GM21825 (cell line): ENCODE results near the gene ASIC2.

Source experiments
- ATAC-seq: cut with Tn5 transposase; IDR thresholded peaks from one replicate; pipeline ENCODE4 v1.9.1; 2021; ENCODE audit warnings: mild to moderate bottlenecking, moderate library complexity; ENCODE audit not compliant: unreplicated experiment

ASIC2 gene

DNA sequence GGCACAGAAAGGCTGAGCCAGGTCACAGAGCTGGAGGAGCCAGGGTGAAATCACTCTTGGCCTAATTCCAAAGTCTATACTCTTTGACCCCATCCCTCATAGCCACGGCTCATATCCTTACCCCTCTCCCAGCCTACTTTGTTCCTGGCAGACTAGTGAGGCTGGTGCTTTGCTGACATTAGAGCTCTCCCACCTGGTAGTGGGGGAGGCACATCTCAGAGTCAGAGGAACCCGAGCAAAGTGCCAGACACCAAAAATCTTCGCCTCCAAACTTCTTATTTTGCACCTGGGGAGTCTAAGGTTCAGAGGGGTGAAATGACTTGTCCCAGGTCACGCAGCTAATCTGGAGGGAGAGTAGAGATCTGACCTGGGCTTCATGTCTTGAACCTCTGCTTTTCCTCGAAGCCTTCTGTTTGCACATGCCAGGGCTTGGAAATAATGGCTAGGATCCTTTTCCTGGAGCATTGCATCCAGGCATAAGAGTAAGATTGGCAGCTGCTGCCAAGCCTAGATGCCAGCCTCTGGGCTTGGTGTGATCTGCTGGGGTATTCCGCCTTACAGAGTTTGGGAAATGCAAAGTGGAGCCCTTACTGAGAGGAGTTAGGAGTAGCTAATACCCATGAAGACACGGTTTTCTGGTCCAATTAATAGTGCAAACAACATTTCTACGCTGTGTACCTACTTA lies 174.6 kb downstream of the ASIC2 start:
- ATAC-seq: no peak

GRCh38 chr17:33116021-33116551 lies 177.0 kb downstream of the ASIC2 start:
- no peak for ATAC-seq

DNA sequence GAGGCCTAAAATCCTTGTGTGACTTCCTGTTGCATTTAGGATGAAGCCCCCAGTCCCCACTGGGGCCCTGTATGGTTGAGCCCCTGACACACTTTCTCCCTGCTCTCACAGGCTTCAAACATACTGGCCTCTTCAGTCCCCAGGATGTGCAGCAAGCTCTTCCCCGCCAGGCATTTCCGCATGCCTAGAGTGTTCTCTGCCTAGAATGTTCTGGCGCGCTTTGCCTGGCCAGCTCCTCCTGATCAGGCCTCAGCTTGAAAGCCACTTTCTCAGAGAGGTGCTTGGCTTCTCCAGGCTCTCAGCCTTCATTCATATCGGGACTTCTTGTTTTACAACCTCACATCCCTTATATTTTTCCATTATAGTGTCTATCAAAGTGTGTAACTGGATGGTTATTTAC lies 177.7 kb downstream of the ASIC2 start:
- ATAC-seq: no peak

DNA sequence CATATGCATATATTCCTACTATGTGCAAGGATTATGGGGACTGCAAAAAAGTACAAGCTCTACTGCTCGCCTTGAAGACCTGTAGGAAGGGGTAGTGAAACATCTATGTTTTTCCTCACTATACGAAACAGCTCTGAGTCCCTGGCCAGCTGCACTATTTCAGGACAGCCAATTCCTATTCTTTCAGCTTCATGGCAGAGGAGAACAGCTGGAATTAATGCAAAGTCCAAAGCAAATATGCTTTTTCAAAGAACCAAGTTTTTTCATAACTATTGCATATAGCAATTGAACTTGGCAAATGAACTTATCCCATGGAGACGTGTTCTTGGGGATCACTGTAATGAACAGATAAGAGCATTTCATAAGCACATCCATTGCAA lies 179.1 kb downstream of the ASIC2 start:
- ATAC-seq: no peak

GRCh38 chr17:33113276-33113990 lies 179.7 kb downstream of the ASIC2 start:
- no peak for ATAC-seq

GRCh38 chr17:33112763-33113162 lies 180.3 kb downstream of the ASIC2 start:
- no peak for ATAC-seq

DNA sequence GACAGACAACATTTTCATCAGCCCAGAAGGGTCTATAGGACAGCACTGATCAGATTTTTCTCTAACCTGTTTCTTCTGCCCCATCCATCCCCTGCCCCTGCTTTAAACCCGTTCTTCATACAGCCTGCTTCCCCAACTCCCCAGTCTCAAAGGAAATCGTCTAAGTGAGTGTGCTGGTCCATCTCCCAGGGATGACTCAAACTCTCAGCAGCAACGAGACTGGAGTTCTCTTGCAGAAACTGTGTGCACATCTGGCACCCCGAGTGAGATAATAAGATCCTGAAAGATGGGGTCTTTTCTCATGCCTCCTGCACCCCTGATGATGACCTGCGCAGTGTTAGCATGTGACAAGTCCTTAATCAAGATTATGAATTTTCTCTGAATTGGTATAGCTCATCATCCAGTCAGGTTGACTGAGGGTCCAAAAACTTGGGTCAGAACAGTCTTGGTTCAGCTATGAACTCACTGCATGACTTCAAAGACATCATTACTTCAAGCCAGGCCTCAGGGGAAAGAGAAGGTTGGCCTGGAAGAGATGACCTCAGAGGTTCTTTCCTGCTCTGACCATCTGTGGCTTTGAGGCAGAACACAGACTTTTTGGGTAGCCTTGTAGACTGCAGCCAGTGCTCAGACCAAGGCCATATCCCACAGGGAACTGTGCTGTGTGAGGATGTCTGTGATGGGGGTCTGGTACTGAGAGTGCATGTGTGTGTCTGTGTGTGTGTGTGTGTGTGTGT lies 183.6 kb downstream of the ASIC2 start:
- no peak for ATAC-seq

- ATAC-seq: no peak
Measured at GRCh38 chr17:33106525-33107165, 186.4 kb downstream of the ASIC2 start.

- ATAC-seq: no peak
Measured at GRCh38 chr17:33105911-33106310, 187.2 kb downstream of the ASIC2 start.

GRCh38 chr17:33099906-33100305 lies 193.2 kb downstream of the ASIC2 start:
- ATAC-seq: no peak

- ATAC-seq: no peak
Measured at GRCh38 chr17:33099252-33099651, 193.8 kb downstream of the ASIC2 start.

GRCh38 chr17:33097411-33097810 lies 195.7 kb downstream of the ASIC2 start:
- ATAC-seq: no peak

DNA sequence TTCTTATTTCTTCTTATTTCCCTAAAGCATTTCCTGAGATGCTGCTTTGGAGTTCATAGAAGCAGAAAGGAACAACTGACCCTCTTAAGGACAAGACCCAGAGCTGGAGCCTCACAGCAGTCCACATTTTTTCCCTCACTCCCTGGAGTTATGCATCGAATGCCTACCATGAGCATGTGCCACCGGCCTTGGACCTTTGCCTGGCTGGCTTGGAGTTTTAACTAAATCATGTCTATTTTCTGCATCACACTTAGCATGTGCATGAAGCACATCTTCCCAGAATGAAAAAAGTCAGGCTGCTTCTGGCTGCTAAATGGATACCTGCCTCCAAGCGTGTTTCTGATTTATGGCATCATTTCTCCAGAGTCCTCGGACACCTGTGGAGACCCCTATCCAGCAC lies 196.9 kb downstream of the ASIC2 start:
- ATAC-seq: no peak

GRCh38 chr17:33091271-33091670 lies 201.8 kb downstream of the ASIC2 start:
- no peak for ATAC-seq

GRCh38 chr17:33090806-33091205 lies 202.3 kb downstream of the ASIC2 start:
- ATAC-seq: no peak

DNA sequence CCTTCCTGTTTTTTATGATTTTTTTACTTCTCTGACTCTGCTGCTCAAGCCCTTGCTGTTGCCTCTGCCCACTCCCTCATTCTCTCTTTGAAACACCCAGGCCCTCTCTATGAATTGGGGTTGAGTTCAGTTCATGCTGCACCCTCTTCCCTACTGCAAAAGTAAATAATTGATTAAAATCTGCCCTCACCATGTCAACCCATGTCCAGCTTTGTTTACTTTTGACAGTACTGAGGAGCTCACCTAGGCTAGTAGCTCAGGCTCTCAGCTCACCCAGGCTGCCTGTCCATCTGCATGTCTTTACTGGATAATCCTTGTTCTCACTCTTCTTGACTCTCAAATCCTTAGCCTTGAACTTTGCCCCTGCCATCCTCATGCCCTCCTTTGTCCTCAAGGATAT lies 206.2 kb downstream of the ASIC2 start:
- ATAC-seq: no peak

- ATAC-seq: no peak
Measured at GRCh38 chr17:33086041-33086440, 207.1 kb downstream of the ASIC2 start.

DNA sequence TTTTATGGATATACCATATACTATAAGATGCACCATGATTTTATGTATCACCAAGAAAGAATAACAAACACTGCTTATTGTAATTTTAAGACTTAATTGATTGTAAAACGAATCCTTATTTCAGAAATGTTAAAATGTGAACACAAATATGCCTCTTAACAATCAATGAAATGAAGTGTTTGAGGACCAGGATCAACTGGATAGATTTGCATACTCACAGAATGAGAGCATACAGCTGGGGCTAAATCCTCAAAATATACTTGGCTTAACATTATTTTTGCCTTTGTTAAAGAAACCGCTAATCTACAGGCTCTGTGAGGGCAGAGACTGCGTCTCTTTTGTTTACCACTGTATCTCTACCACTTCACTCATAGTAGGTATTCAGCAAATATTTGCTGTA lies 207.8 kb downstream of the ASIC2 start:
- no peak for ATAC-seq

DNA sequence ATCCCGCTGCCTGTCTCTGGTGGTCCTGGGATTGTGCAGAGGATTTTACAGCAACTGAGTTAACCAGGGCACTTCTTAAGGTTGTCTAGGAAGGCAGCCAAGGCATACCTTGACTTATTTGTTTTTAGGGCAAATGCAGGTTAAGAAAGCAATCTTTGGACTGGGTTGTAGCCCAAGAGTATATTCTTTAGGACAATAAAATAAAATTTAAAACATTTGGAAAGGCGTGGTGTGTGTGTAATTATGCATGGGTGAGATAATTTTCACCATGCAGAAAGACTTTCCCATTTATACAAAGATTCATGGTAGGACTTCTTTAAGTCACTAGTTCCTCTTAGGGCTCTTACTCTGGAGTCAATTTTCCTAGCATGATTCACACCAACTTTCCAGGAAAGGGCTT lies 208.3 kb downstream of the ASIC2 start:
- no peak for ATAC-seq

DNA sequence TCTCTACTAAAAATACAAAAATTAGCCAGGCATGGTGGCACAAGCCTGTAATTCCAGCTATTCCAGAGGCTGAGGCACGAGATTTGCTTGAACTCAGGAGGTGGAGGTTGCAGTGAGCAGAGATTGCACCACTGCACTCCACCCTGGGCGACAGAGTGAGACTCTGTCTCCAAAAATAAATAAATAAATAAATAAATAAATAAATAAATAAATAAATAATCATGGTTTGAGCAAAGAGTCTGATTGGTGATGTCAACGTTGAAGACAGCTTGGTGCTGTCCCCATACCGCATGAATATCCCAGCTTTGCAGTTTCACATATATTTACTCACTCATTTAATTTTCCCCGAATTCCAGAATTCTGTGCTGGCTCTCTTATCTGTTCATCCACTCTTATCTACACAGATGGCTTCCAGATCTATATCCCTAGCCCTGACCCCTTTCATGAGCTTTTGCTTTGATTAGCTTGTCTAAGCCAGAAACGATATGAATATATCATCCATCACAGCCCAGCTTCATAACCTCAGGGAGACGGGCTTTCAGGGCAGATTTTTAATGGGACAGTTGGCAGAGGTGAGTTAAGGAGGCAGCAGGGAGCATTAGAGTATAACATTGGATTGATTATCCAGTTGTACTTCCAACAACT lies 210.4 kb downstream of the ASIC2 start:
- ATAC-seq: no peak

DNA sequence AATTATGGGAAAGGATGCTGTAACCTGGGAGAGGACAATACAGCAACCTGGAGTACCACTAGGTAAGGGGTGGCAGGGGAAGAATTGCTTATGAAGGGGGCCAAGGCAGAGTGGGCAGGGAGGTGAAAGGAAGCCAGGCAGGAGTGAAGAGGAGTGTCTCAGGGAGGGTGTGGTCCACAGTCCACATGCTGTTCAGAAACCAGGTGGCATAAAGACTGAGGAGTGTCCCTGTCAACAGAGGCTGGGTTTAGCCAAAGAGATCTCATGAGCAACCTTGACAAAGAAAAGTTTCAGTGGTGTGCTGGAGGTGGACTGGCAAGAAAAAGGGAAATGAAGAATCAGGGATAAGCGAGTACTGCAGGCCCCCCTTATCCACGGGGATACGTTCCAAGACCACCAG lies 213.0 kb downstream of the ASIC2 start:
- no peak for ATAC-seq
